HepG2 (cell line): ENCODE results near the gene OVOL3. TPM values are rescaled to one million over a fixed set of nuclear protein-coding genes. Genes with fewer than 3 reads are reported as not detected.
A peak's percentile ranks its signal among the peaks of the same experiment; 100 is the strongest.

Experiments
- ARNT ChIP-seq: fragments of 450-650 bp; IDR thresholded peaks from 2 replicates; pipeline ENCODE4 v1.6.1; 2017
- ARNT2 ChIP-seq: sonication (generic); formaldehyde crosslinking; IDR thresholded peaks from 2 replicates; pipeline ENCODE4 v1.8.0; 2022; ENCODE audit warnings: mild to moderate bottlenecking, low read depth, missing genetic modification reagents, moderate library complexity
- ELK4 ChIP-seq: sonication (generic); formaldehyde crosslinking; IDR thresholded peaks from 2 replicates; pipeline ENCODE4 v1.9.0; 2021; ENCODE audit warnings: missing genetic modification reagents, borderline replicate concordance
- KDM1A ChIP-seq: IDR thresholded peaks from 2 replicates; pipeline ENCODE4 v1.6.1; 2016; ENCODE audit warnings: missing compliant biosample characterization
- KDM5A ChIP-seq: fragments of 200-600 bp; sonication (generic); IDR thresholded peaks from 2 replicates; pipeline ENCODE4 v1.7.0; 2018; ENCODE audit warnings: antibody characterized with exemption, mild to moderate bottlenecking, low read length, borderline replicate concordance
- MLLT10 ChIP-seq: sonication (generic); formaldehyde crosslinking; IDR thresholded peaks from 2 replicates; pipeline ENCODE4 v1.4.0; 2020; ENCODE audit warnings: missing genetic modification reagents
- NFE2L1 ChIP-seq: sonication (generic); formaldehyde crosslinking; IDR thresholded peaks from 2 replicates; pipeline ENCODE4 v1.4.0; 2020; ENCODE audit warnings: missing genetic modification reagents, mild to moderate bottlenecking, borderline replicate concordance
- NFKBIZ ChIP-seq: IDR thresholded peaks from 2 replicates; pipeline ENCODE4 v1.6.1; 2018; ENCODE audit warnings: missing genetic modification reagents, missing compliant biosample characterization
- NR1H2 ChIP-seq: sonication (generic); formaldehyde crosslinking; IDR thresholded peaks from 2 replicates; pipeline ENCODE4 v1.8.1; 2022; ENCODE audit warnings: low read depth, missing genetic modification reagents, borderline replicate concordance
- SPEN ChIP-seq: sonication (generic); formaldehyde crosslinking; IDR thresholded peaks from 2 replicates; pipeline ENCODE4 v1.5.1; 2020; ENCODE audit warnings: low read depth, mild to moderate bottlenecking, missing genetic modification reagents
- ZBTB8A ChIP-seq: sonication (generic); formaldehyde crosslinking; IDR thresholded peaks from 2 replicates; pipeline ENCODE4 v1.4.0; 2020; ENCODE audit warnings: mild to moderate bottlenecking, low read depth, missing genetic modification reagents, borderline replicate concordance
- ZFP36L2 ChIP-seq: sonication (generic); formaldehyde crosslinking; IDR thresholded peaks from 2 replicates; pipeline ENCODE4 v1.4.0; 2020; ENCODE audit warnings: missing genetic modification reagents
- ZFYVE20 ChIP-seq: sonication (generic); formaldehyde crosslinking; IDR thresholded peaks from 2 replicates; pipeline ENCODE4 v1.8.0; 2023; ENCODE audit warnings: low read depth, mild to moderate bottlenecking, moderate library complexity, missing genetic modification reagents, borderline replicate concordance
- ZNF121 ChIP-seq: sonication (generic); formaldehyde crosslinking; IDR thresholded peaks from 2 replicates; pipeline ENCODE4 v1.5.0; 2020; ENCODE audit warnings: mild to moderate bottlenecking, missing genetic modification reagents
- ZNF33A ChIP-seq: sonication (generic); formaldehyde crosslinking; IDR thresholded peaks from 2 replicates; pipeline ENCODE4 v1.5.1; 2020; ENCODE audit warnings: missing genetic modification reagents, mild to moderate bottlenecking, moderate library complexity, borderline replicate concordance
- ZNF354B ChIP-seq: sonication (generic); formaldehyde crosslinking; IDR thresholded peaks from 2 replicates; pipeline ENCODE4 v1.8.0; 2022; ENCODE audit warnings: mild to moderate bottlenecking, missing genetic modification reagents
- ZNF749 ChIP-seq: sonication (generic); formaldehyde crosslinking; IDR thresholded peaks from 2 replicates; pipeline ENCODE4 v1.8.0; 2022; ENCODE audit warnings: mild to moderate bottlenecking, missing genetic modification reagents, moderate library complexity, borderline replicate concordance
- ZNF781 ChIP-seq: sonication (generic); formaldehyde crosslinking; IDR thresholded peaks from 2 replicates; pipeline ENCODE4 v1.5.1; 2020; ENCODE audit warnings: borderline replicate concordance, mild to moderate bottlenecking, missing genetic modification reagents; ENCODE audit errors: not compliant biosample characterization
- ZNF878 ChIP-seq: sonication (generic); formaldehyde crosslinking; IDR thresholded peaks from 2 replicates; pipeline ENCODE4 v1.8.1; 2023; ENCODE audit warnings: mild to moderate bottlenecking, missing genetic modification reagents, moderate library complexity
- ZSCAN29 ChIP-seq: sonication (generic); formaldehyde crosslinking; conservative IDR thresholded peaks from 2 replicates; pipeline ENCODE4 v1.4.0; 2020; ENCODE audit warnings: mild to moderate bottlenecking, missing genetic modification reagents
- polyA plus RNA-seq, 8 experiments: library from polyadenylated mRNA; depleted of rRNA in 3 of 8; stranded (reverse) in 7 of 8; unstranded in 1 of 8; fragments of >200 nt; fragmentation: Illumina TruSeq in 4 of 8; extraction: Trizol in 4 of 8; gene quantifications; 2 replicates each; pipeline versions ENCODE4 v1.2.1 to v1.2.3, GENCODE V29; 2011 to 2016; ENCODE audit warnings: low read depth in 4 of 8, missing spikeins in 1 of 8, mixed read lengths in 1 of 8; ENCODE audit not compliant: insufficient read depth in 1 of 8
- total RNA-seq, 5 experiments: library from RNA; depleted of rRNA; stranded (reverse); fragments of >200 nt; fragmentation: Illumina TruSeq; extraction: Trizol; gene quantifications; 2 replicates each; pipeline ENCODE4 v1.2.3, GENCODE V29; 2016; ENCODE audit warnings: low read depth in 1 of 5
- TF ChIP-seq, protein P1 (sequence below), 2 experiments: sonication (generic) in 1 of 2; formaldehyde crosslinking in 1 of 2; IDR thresholded peaks; 2 replicates each; pipeline versions ENCODE4 v1.4.0 to v1.6.1; 2018 to 2020; ENCODE audit warnings: missing genetic modification reagents in 2 of 2, borderline replicate concordance in 1 of 2, low read depth in 1 of 2, mild to moderate bottlenecking in 1 of 2, missing biosample characterization in 1 of 2
- TF ChIP-seq, protein P2 (sequence below): sonication (generic); formaldehyde crosslinking; IDR thresholded peaks from 2 replicates; pipeline ENCODE4 v1.8.0; 2022; ENCODE audit warnings: mild to moderate bottlenecking, missing genetic modification reagents; ENCODE audit not compliant: insufficient replicate concordance

Gene OVOL3
- total and polyA plus RNA-seq, 2 of the 13 experiments (the other 11 are each of a cell fraction or from before 2014, with no cell fraction given) = not detected

DNA sequence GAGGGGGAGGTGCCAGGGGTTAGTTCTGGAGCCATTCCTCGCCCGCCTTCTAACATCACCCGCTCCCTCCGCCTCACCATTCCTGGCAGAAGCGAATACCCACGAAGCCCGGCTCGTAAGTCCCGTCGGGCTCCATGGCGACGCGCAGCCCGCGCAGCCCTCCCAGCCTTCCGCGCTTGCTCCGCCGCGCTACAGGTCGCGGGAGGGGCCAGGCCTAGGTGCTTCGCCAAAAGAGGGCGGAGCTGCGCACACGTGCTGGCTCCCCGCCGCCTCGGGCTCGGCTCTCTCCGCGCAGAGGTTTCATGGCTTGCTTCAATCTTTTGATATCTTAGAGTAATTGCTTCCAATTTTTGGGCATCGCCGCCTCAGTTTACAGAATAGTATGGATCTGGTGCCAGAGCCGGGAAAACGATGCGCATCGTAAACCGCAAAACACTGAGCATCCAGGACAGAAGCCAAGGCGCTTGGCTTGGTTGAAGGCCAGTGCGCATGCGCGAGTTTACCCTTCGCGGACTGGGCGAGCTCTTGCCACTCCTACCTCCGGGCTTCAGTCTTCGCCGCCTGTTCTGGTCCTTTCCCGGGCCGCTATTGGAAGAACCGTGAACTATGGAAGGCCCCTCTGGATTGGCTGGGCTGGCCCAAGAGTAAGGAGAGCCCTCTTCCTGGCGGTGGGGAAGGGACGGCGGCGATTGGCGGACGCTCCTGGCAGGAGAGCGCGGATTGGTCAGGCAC is 3.9 kb downstream of the OVOL3 start, which contains the start of gene POLR2I (continued):
- TF ChIP-seq ZBTB8A (CRISPR knock-in tag) = peak; percentile 97
- TF ChIP-seq ARNT = no peak
- TF ChIP-seq KDM1A (CRISPR knock-in tag) = no peak
- no peak for TF ChIP-seq MLLT10 (CRISPR knock-in tag)
- TF ChIP-seq ZSCAN29 (CRISPR knock-in tag) = 0 out of 2 replicates have a peak, but pooled peaks have one; percentile 30
- TF ChIP-seq ZNF121 = 0 out of 2 replicates have a peak, but pooled peaks have one; percentile 54
- TF ChIP-seq, protein P1, sequence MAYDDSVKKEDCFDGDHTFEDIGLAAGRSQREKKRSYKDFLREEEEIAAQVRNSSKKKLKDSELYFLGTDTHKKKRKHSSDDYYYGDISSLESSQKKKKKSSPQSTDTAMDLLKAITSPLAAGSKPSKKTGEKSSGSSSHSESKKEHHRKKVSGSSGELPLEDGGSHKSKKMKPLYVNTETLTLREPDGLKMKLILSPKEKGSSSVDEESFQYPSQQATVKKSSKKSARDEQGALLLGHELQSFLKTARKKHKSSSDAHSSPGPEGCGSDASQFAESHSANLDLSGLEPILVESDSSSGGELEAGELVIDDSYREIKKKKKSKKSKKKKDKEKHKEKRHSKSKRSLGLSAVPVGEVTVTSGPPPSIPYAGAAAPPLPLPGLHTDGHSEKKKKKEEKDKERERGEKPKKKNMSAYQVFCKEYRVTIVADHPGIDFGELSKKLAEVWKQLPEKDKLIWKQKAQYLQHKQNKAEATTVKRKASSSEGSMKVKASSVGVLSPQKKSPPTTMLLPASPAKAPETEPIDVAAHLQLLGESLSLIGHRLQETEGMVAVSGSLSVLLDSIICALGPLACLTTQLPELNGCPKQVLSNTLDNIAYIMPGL (CRISPR knock-in tag; IDR thresholded peaks at IDR 0.05; ENCODE audit: borderline replicate concordance in 1 of 2, low read depth in 1 of 2) = peak; percentile 32 to 58; a peak in 2 of 4 replicates
- peak; percentile 79 for TF ChIP-seq KDM5A
- TF ChIP-seq ZNF354B = no peak
- peak; percentile 65; the same call in 1 of the 2 replicates for TF ChIP-seq ZNF749 (CRISPR knock-in tag)
- TF ChIP-seq NFE2L1 (CRISPR knock-in tag) = no peak
- TF ChIP-seq, protein P2, sequence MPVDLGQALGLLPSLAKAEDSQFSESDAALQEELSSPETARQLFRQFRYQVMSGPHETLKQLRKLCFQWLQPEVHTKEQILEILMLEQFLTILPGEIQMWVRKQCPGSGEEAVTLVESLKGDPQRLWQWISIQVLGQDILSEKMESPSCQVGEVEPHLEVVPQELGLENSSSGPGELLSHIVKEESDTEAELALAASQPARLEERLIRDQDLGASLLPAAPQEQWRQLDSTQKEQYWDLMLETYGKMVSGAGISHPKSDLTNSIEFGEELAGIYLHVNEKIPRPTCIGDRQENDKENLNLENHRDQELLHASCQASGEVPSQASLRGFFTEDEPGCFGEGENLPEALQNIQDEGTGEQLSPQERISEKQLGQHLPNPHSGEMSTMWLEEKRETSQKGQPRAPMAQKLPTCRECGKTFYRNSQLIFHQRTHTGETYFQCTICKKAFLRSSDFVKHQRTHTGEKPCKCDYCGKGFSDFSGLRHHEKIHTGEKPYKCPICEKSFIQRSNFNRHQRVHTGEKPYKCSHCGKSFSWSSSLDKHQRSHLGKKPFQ (CRISPR knock-in tag) = peak; percentile 68
- 0 out of 2 replicates have a peak, but pooled peaks have one; percentile 63 for TF ChIP-seq ZFYVE20 (CRISPR knock-in tag)
- peak; percentile 64; the same call in 1 of the 2 replicates for TF ChIP-seq SPEN (CRISPR knock-in tag)
- TF ChIP-seq ZFP36L2 (CRISPR knock-in tag) = no peak
- no peak; the same call in 1 of the 2 replicates for TF ChIP-seq NFKBIZ (CRISPR knock-in tag)
- peak; percentile 40; the same call in 1 of the 2 replicates for TF ChIP-seq ZNF878 (CRISPR knock-in tag)
- TF ChIP-seq ZNF33A (CRISPR knock-in tag) = no peak
- TF ChIP-seq ARNT2 (CRISPR knock-in tag) = peak; percentile 95
- no peak for TF ChIP-seq ELK4 (CRISPR knock-in tag)
- TF ChIP-seq NR1H2 (CRISPR knock-in tag) = no peak
- peak; percentile 57 for TF ChIP-seq ZNF781 (CRISPR knock-in tag)
